Peyer's patch (tissue), 4 donors: ENCODE measurements around the gene OBSL1. TPM values are rescaled to one million over a fixed set of nuclear protein-coding genes. Genes with fewer than 3 reads are reported as not detected.

Source experiments
- DNase-seq, 3 donors: peaks; one replicate each; pipeline ENCODE4 v3.0.0-alpha.2; 2017 to 2019
- H3K27ac ChIP-seq, 4 donors: fragments of 200-600 bp; sonication (generic); one replicate each; pipeline ENCODE4 v1.5.1; 2016 to 2019
- H3K27me3 ChIP-seq, 2 donors: fragments of 200-600 bp; sonication (generic); one replicate each; pipeline ENCODE4 v1.5.1; 2019
- H3K36me3 ChIP-seq, 3 donors: fragments of 200-600 bp; sonication (generic); one replicate each; pipeline ENCODE4 v1.5.1; 2016 to 2019
- H3K4me1 ChIP-seq, 4 donors: fragments of 200-600 bp; sonication (generic); one replicate each; pipeline ENCODE4 v1.5.1; 2016 to 2019
- H3K4me3 ChIP-seq, 4 donors: fragments of 200-600 bp; sonication (generic); 1 replicate in 3 of 4; 2 replicates in 1 of 4; pipeline ENCODE4 v1.5.1; 2016 to 2019; ENCODE audit warnings: mild to moderate bottlenecking in 1 of 4
- H3K9me3 ChIP-seq, 4 donors: fragments of 200-600 bp; sonication (generic); one replicate each; pipeline ENCODE4 v1.5.1; 2016 to 2019; ENCODE audit warnings: mild to moderate bottlenecking in 1 of 4
- CTCF ChIP-seq, 6 experiments: fragments of 450-650 bp in 4 of 6; fragments of 200-600 bp in 2 of 6; sonication (generic) in 1 of 6; IDR thresholded peaks; one replicate each; pipeline ENCODE4 v1.5.1; 2017 to 2019; ENCODE audit warnings: antibody characterized with exemption in 6 of 6, mild to moderate bottlenecking in 3 of 6, moderate library complexity in 1 of 6
- POLR2A ChIP-seq, 2 donors: fragments of 450-650 bp; IDR thresholded peaks; one replicate each; pipeline ENCODE4 v1.5.1; 2017; ENCODE audit warnings: antibody characterized with exemption in 2 of 2, mild to moderate bottlenecking in 2 of 2, moderate library complexity in 2 of 2
- total RNA-seq, 4 donors: library from RNA; depleted of rRNA; stranded (reverse); fragments of >200 nt; gene quantifications; one replicate each; pipeline ENCODE4 v1.1.0, GENCODE V29; 2016

The OBSL1 gene
- total RNA-seq, 4 donors from 2014 or later, result 7.5 to 43.7 (median 21.2) TPM

- H3K36me3 ChIP-seq, result no peaks in the 10 kb centered on the region
Measured at GRCh38 chr2:219563271-219563928, 7.9 kb downstream of the OBSL1 start.

GRCh38 chr2:219562049-219563020 is 9.0 kb downstream of the OBSL1 start:
- Histone ChIP-seq H3K4me1 (no peaks in the 10 kb centered on the region), H3K36me3 (no peaks in the 10 kb centered on the region), H3K4me3 (no peak overlapping the region), H3K9me3 (no peaks in the 10 kb centered on the region), H3K27me3 (no peaks in the 10 kb centered on the region), H3K27ac (no peak overlapping the region)
- DNase-seq, result no peak
- no peak for TF ChIP-seq CTCF (IDR thresholded peaks at IDR 0.05)
- TF ChIP-seq POLR2A (IDR thresholded peaks at IDR 0.05), result no peak

More at GRCh38 chr2:219563271-219563928, 7.9 kb downstream of the OBSL1 start:
- Histone ChIP-seq H3K9me3 (no peaks in the 10 kb centered on the region), H3K4me1 (no peaks in the 10 kb centered on the region), H3K4me3 (no peak overlapping the region), H3K27ac (no peak overlapping the region), H3K27me3 (no peaks in the 10 kb centered on the region)
- TF ChIP-seq CTCF (IDR thresholded peaks at IDR 0.05) (no peak), POLR2A (IDR thresholded peaks at IDR 0.05) (no peak)
- no peak for DNase-seq

GRCh38 chr2:219561179-219562048 is 9.9 kb downstream of the OBSL1 start:
- no peaks in the 10 kb centered on the region for H3K27me3 ChIP-seq
- DNase-seq, result no peak
- no peak overlapping the region for H3K4me3 ChIP-seq
- no peaks in the 10 kb centered on the region for H3K4me1 ChIP-seq
- TF ChIP-seq CTCF (IDR thresholded peaks at IDR 0.05) (no peak), POLR2A (IDR thresholded peaks at IDR 0.05) (no peak)
- H3K9me3 ChIP-seq, result no peaks in the 10 kb centered on the region
- no peaks in the 10 kb centered on the region for H3K36me3 ChIP-seq
- no peak overlapping the region for H3K27ac ChIP-seq

- no peaks in the 10 kb centered on the region for H3K36me3 ChIP-seq
- no peak for DNase-seq
- no peaks in the 10 kb centered on the region for H3K27me3 ChIP-seq
- TF ChIP-seq CTCF (IDR thresholded peaks at IDR 0.05) (no peak), POLR2A (IDR thresholded peaks at IDR 0.05) (no peak)
- H3K4me1 ChIP-seq, result no peaks in the 10 kb centered on the region
- no peak overlapping the region for H3K27ac ChIP-seq
- H3K4me3 ChIP-seq, result no peak overlapping the region
- no peaks in the 10 kb centered on the region for H3K9me3 ChIP-seq
Measured at GRCh38 chr2:219560893-219561178, 10.5 kb downstream of the OBSL1 start.

- Histone ChIP-seq H3K27ac (no peak overlapping the region), H3K4me1 (no peaks in the 10 kb centered on the region), H3K27me3 (no peaks in the 10 kb centered on the region), H3K9me3 (no peaks in the 10 kb centered on the region), H3K4me3 (no peak overlapping the region), H3K36me3 (no peaks in the 10 kb centered on the region)
- DNase-seq, result peak in 1 of 3 donors; percentile 44
- TF ChIP-seq POLR2A (IDR thresholded peaks at IDR 0.05) (no peak), CTCF (IDR thresholded peaks at IDR 0.05) (peak in 5 of 6 experiments; percentile 30 to 74 (median 43))
Measured at GRCh38 chr2:219560037-219560892, 11.1 kb downstream of the OBSL1 start.
